NCI-H1930 (cell line): Measurements from ENCODE around the gene RRN3.
"Not testable (repeated sequence)": the region's sequence is repeated elsewhere in the genome, so short reads cannot be mapped to it uniquely, and the experiment has no call there.

Experiments
- DNase-seq, 2 experiments: peaks; one replicate each; lab custom pipeline; 2025; lab: John Stamatoyannopoulos, UW

Gene RRN3

DNA sequence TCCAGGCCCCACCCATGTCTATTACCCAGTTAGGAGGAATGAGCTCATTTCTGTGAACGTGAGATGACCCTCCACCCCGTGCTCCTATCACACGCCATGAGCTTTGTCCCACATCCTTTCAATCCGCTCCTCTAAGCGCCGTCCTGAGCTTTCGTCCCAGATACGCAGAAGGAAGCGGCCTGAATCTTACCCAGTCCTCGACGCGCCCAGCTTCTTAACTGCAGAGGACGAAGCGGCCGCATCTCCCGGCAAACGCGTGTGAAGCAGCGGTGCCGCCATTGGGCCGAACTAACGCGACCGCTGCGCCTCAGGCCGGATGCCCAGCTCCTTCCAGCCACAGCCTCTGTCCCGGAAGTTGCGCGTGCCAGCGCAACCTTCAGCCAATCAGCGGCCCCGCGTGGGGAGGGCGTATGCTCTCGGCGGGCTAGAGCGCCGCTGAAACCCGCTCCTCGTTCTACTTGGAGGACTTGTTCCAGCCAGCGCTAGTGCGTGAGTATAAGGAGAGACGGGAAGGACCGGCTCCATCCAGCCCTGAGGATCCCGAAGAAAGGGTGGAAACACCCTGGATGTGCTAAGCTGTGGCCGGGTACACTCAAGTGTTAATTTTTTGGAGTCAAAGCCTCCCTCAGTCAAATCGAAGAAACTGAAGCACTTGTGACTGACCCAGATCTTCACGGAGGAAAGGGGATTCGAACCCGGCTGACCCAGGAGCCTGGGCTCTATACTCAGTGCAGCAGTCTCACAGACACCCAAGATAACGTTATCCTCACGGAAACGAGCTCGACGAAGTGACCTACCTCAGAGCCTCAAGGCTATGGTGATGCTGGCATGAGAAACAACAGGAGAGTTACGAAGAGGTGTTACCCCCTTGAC is at the start of gene RRN3:
Gene RRN3 (minus strand): TSS at position 318 of the 873 bp plus-strand sequence. CDS start 39 bp downstream, at position 279.
- DNase-seq: peak; percentile 90

DNA sequence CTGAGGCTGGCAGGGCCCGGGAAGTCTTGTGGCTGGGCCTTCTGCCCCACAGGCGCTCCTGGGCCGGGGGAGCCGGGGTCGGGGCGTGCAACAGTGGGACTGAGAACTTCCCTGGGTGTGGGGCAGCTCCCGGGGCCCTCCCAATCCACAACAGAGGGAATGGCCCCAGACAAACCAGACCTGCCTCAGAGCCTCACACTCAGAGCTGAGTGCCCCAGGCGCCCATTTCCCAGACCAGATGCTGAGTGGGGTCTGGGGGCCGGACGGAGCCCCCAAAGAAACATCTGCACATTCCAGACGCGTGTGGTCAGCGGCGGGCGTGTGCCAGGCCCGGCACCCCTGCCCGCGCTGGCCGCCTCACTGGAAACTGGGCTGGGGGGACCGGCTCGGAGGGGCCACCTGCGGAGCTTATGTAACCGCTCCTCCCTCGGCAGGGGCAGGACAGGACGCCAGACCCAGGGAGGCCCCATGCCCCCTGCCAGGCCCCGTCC is 49.6 kb upstream of the RRN3 start:
- not testable (repeated sequence) for DNase-seq

DNA sequence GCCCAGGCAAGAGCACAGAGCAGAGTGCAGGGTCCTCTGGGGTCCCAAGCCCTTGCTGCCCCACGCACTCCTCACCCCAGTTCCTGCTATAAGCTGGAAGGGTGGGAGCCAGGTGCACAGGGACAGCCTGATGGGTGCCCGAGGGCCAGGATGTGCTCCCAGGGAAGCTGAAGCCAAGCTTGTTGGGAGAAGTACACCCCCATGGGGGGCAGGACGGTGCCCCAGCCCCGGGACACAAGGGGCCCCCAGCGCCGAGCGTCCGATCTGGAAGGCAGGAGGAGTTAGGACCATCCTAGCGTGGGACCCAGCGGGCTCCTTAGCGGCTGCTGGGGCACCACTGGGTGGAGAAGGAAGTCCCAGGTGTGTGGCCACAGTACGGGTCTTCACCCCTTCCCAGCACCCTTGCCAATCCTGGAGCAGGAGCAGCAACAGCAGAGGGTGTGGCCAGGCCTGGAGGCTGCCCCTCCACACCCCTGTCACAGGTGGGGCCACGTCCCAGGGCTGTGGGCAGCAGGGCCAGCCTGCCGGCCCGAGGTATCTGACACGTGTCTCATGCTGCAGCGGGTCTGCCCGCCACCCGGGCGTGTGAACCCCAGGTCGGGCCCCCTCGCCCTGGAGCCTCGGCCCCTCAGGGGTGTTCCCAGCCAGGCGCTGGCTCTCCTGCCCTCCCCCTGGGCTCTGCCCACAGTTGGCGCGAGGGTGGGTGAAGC is 49.0 kb upstream of the RRN3 start:
- not testable (repeated sequence) for DNase-seq

DNA sequence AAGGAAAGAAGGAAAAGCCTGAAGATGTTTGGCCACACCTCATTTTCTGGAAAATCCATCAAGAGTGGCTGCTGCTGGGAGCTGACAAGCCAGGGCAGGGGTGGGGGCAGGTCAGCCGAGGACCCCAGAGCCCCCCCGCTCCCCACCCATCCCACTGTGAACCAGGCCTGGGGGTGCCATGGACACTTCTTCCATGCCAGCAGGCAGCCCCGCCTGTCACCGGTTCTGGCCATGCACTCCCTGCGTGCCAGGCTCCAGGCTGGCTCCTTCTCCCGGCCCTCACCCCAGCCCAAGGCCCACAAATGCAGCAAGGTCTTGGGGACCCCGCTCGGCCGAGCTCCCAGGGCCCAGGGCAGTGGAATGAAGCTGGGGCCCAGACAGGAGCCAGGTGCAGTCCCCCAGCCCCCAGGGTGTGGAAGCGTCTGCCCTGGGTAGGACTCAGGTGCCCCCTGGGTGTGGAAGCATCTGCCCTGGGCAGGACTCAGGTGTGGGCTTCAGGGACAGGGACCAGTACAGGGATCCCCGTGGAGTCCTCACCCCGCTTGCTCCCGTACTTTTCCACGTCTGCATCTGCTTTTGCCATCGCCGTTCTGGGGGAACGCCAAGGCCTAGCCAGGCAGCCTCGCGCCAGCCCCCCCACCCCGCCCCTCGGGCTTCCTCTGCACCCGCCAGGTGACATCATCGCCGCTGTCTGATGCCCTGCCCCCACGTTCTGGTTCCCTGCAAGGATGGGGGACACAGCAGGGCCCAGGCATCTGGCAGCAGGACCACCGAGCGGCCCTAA is 48.2 kb upstream of the RRN3 start:
- not testable (repeated sequence) for DNase-seq

- DNase-seq: no peak
Observed at GRCh38 chr16:15141586-15141985, 47.5 kb upstream of the RRN3 start.

GRCh38 chr16:15140444-15141365 is 46.6 kb upstream of the RRN3 start:
- not testable (repeated sequence) for DNase-seq

DNA sequence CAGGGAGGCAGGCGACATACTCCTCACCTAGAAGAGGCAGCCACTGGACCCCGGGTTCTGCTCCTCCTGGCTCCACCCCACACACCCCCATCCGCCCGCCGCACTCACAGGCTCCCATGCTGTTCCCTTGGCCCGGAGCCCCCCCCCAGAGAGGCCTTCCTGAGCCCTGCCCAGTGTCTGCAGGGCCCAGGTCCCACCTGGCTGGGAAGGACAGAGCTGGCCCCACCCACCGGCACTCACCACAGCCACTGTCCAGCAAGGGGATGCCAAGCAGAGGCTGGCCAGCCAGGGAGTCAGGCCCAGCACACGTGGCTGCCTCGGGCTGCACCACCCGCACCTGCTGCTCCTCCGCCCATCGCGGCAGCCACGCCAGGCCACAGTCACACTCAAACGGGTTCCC is 43.4 kb upstream of the RRN3 start:
- DNase-seq: not testable (repeated sequence)

GRCh38 chr16:15135483-15136360 is 41.6 kb upstream of the RRN3 start:
- not testable (repeated sequence) for DNase-seq

GRCh38 chr16:15134752-15135482 is 40.8 kb upstream of the RRN3 start:
- not testable (repeated sequence) for DNase-seq

GRCh38 chr16:15133554-15133953 is 39.5 kb upstream of the RRN3 start:
- DNase-seq: not testable (repeated sequence)

- DNase-seq: not testable (repeated sequence)
Observed at GRCh38 chr16:15132719-15133428, 38.8 kb upstream of the RRN3 start.

DNA sequence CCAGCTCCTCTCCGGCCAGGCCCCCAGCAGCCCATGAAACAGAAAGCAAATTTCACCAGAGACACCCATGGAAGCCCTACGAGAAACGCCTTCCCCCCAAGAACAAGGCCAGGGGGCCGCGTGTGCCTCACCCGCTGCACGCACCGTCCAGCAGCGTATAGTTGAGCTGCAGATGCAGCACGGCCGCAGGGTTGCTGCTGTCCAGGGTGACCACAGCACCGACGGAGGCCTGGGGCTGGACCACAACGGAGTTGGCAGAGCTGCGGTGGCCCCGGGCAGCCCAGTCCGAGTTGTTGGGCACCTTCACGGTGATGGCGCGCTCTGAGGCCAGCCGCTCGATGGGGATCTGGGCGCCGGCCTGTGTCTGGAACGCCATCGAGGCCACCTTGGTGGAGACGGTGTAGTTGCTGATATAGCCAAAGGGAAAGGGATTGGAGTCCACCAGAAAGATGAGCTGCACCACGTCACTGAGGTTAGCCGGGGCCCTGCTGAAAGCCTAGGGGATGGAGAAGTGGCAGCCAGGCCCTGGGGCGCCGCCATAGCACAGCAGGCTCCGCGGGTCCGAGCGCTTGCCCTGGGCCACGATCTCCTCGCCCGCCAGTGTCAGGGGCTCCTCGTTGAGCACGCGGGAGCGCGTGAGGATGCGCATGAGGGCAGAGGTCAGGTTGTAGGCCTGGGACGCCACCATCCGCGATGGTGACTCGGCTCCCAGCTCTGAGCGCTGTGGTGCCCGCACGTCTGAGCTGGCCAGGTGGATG is 37.0 kb upstream of the RRN3 start:
- DNase-seq: not testable (repeated sequence)

DNA sequence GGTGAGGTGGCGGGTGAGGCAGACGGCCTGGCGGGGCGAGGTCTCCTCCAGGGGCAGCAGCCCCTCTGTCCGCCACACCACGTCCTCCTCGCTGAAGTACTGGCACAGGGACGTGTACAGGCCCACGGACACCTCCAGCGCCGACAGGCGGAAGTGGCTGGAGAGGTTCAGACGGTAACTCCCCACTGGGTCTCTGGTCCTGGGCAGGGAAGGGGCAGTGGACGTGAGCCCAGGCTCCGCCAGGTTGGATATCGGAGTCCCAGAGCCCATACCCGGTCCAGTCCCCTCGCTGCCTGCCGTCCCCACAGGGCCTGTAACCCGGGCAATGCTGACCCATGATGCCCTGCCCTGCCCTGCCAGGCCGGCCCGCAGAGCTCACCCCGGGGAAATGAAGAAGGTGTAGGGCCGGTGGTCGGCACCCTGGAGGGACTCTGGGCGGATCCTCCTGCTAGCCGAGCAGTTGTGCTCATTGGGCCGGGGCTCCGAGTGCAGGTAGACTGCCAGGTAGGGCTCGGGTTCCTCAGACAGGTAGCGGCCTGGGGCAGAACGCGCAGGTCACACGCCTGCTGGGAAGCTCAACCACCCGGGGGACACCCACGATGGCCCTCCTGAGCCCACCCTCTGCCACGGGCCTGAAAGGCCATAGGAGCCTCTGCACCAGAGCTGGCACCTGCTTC is 36.3 kb upstream of the RRN3 start:
- not testable (repeated sequence) for DNase-seq

DNA sequence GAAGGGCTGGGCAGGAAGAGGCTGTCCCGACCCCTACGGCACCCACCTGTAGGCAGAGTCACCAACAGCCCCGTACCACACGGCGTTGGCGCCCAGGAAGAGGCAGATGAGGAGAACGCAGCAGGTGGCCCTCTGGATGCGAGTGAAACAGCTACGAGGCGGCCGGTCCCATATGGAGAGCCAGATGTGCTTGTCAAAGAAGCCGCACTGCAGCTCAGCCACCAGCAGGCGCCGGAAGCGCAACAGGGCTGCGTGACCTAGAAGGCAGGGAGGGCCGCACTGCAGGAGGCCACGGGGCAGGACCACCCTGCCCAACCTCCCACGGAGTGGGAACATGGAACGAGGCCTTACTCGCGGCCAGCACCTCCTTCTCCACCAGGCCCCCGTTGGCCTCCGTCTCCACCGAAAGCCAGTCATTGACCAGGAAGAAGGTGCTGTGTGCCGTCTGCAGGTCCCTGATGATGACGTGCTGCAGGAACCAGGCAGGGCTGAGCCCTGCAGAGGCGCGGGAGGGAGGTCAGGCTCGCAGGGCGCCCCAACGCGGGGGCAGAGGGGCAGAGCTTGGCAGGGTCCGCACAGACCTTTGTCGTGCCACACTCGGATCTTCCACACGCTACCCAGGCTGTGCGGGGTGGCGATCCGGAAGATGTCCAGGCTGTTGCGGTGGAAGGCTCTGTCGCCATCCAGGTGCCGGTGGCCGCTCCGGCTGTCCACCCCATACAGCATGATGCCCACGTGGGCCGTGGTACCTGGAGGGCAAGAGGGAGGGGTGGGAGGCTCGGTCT is 33.8 kb upstream of the RRN3 start:
- not testable (repeated sequence) for DNase-seq

- not testable (repeated sequence) for DNase-seq
Observed at GRCh38 chr16:15100372-15100987, 6.4 kb upstream of the RRN3 start.

DNA sequence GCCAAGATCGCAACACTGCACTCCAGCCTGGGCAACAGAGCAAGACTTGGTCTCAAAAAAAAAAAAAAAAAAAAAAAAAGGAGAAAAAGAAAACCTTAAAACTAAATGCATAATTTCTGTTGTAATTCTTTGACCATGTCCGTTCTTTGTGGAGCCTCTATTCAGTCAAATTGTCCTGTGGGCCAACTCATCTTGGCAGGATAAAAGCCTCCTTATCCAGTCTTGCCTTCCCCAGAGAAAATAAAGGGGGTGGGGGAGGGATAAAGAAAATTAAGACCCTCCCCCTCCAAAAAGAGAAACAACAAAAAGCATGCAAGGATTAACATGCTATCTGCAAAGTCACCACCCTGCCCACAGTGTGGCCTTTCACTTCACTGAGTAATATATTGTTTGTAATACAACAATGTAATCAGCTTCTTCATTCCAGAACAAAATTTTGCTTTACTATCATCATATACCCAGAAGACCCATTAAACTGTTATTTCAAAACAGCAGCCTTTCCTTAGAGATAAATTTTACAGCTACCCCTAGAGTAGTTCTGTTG is 5.4 kb upstream of the RRN3 start:
- DNase-seq: not testable (repeated sequence)
